Middle frontal gyrus (tissue), 1 donor: ENCODE data around the gene CLEC11A.
"Not testable (repeated sequence)": the region's sequence is repeated elsewhere in the genome, so short reads cannot be mapped to it uniquely, and the experiment has no call there.

Experiments
- DNase-seq: peaks from one replicate; pipeline ENCODE4 v3.0.0-alpha.2; 2015; ENCODE audit warnings: low spot score; ENCODE audit errors: extremely low spot score

The CLEC11A gene

DNA sequence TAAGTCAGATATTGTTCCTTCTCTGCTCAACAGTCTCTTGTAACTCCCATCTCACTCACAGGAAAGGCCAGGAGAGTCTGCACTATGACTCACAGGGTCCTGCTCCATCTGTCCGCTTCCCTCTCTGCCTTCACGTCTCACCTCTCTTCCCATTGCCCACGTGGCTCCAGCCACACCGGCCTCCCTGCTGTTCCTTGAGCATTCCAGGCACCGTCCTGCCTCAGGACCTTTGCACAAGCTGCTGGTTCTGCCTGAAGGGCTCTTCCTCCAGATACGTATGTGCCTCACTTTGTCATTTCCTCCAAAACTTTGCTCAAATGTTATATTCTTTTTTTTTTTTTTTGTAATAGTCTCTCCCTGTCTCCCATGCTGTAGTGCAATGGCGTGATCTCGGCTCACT, 33.1 kb downstream of the CLEC11A start:
- DNase-seq, result not testable (repeated sequence)

DNA sequence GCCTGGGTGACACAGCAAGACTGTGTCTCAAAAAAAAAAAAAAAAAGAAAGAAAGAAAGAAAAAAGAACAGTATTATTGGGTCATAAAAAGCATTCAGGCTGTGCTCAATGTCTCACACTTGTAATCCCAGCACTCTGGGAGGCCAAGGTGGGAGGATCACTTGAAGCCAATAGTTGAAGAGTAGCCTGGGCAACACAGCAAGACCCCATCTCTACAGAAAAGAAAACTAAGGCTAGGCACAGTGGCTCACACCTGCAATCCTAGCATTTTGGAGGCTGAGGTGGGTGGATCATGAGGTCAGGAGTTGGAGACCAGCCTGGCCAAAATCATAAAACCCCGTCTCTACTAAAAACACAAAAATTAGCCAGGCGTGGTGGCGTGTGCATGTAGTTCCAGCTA, 34.5 kb downstream of the CLEC11A start:
- not testable (repeated sequence) for DNase-seq

DNA sequence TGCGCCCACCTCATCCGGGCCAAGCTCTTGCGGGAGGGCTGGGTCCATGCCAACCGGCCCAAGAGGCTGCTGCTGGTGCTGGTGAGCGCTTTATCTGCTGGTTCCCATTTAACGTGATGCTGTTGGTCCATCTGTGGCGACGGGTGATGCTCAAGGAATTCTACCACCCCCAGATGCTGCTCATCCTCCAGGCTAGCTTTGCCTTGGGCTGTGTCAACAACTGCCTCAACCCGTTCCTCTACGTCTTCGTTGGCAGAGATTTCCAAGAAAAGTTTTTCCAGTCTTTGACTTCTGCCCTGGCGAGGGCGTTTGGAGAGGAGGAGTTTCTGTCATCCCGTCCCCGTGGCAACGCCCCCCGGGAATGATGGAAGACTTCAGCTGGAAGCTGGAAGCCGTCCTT, 35.9 kb downstream of the CLEC11A start:
- DNase-seq, result not testable (repeated sequence)

DNA sequence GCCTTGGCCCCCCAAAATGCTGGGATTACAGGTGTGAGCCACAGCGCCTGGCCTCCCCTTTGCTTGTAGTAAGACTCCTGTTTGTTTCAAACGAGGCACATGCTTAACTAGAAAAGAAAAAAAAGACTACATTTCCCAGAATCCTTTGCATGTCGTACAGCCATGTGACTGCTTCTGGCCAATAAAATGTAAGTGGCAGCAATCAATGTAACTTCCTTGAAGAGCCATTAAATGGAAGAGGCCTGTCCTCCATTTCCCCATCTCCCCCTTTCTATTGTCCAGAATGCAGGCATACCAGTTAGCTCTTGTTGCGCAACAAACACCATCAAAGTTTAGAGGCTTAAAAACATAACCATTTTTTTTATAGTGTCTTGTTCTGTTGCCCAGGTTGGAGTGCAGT, 36.7 kb downstream of the CLEC11A start:
- no peak for DNase-seq

DNA sequence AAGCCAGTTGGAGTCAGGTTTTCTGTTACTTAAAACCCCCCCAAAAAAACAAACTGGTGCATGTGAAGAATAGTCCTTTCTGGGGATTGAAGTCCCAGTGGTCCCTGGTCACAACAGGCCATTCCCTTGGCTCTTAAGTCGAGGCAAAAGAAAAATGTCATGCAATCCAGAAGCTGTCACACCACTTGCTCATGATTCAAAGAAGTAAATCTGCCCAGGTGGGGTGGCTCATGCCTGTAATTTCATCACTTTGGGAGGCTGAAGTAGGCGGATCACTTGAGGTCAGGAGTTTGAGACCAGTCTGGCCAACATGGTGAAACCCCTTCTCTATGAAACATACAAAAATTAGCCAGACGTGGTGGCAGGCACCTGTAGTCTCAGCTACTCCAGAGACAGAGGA, 38.3 kb downstream of the CLEC11A start:
- not testable (repeated sequence) for DNase-seq

DNA sequence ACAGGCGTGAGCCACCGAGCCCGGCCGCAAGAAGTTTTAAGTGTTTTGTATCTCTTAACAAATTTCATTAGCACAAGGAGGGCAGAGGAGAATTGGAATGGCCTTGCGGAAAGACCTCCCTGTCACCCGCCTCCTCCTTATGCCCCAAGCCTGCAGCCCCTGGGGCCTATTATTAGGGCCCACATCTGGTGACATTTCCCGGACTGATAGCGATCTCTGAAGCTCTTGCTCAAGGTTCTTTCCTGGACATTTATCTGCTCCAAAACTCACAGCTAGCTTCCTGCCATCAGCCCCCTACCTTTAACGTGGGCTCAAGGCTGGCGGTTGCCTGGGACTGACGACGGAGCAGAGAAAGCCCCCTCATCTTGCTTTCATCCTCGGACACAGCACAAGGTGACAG, 40.4 kb downstream of the CLEC11A start:
- not testable (repeated sequence) for DNase-seq

DNA sequence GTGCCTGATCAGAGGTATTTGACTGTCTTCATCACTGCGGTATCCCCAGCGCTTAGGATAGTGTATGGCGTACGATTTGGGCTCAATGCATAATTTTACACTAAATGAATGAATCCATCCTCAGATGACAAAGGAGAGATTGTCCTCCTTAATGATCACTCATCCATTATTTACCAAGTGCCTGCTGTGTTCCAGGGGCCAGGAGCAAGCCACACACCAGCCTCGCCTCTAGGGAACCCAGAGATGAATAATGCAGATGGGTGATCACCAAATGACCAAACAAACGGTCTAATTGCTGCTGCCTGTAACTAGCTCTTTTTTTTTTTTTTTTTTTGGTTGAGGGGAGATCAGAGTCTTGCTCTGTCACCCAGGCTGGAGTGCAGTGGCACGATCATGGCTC, 41.2 kb downstream of the CLEC11A start:
- no peak for DNase-seq

DNA sequence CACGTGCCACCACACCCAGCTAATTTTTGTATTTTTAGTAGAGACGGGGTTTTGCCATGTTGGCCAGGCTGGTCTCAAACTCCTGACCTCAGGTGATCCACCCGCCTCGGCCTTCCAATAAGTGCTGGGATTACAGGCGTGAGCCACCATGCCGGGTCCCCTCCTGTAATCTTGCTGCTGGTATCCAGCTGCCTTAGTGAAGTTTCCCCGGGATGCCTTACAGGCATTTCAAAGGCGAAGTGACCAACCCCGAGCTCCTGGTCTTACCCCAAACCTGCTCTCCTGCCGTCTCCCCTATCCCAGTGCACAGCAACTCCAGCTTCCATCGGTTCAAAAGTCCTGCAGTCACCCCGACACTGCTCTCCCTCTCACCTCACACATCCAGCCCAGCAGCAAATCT, 43.6 kb downstream of the CLEC11A start:
- DNase-seq, result not testable (repeated sequence)

DNA sequence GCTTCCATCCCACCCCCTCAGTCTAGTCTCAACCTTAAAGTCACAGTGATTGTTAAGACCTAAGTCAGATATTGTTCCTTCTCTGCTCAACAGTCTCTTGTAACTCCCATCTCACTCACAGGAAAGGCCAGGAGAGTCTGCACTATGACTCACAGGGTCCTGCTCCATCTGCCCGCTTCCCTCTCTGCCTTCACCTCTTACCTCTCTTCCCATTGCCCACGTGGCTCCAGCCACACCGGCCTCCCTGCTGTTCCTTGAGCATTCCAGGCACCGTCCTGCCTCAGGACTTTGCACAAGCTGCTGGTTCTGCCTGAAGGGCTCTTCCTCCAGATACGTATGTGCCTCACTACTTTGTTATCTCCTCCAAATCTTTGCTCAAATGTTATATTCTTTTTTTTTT, 44.1 kb downstream of the CLEC11A start:
- DNase-seq, result not testable (repeated sequence)

DNA sequence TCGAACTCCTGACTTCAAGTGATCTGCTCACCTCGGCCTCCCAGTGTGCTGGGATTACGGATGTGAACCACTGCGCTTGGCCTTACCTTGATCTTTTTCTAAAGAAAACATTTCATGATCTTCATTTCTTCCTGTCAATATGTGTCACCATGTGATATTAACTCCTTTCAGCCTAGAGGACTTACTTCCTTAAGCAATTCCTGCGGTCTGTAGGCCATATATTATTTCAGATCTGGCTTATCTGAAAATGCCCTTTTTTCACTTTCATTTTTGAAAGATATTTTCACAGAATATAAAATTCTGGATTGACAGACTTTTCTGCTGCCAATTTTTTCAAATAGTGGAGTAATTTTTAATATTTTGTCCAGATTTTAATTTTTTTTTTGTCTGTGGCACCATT, 45.1 kb downstream of the CLEC11A start:
- DNase-seq, result no peak

DNA sequence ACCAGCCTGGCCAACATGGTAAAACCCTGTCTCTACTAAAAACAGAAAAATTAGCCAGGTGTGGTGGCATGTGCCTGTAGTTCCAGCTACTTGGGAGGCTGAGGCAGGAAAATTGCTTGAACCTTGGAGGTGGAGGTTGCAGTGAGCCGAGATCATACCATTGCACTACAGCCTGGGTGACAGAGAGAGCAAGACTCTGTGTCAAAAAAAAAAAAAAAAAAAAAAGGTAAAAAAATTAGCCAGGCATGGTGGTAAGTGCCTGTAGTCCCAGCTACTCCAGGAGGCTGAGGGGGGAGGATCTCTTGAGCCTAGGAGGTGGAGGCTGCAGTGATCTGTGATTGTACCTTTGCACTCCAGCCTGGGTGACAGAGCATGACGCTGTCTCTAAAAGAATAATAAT, 47.0 kb downstream of the CLEC11A start, which contains the start of gene GPR32:
TSS of gene GPR32 (plus strand) at position 301 of the 400 bp plus-strand sequence. CDS start 137 bp downstream, outside the sequence.
- DNase-seq, result not testable (repeated sequence)

DNA sequence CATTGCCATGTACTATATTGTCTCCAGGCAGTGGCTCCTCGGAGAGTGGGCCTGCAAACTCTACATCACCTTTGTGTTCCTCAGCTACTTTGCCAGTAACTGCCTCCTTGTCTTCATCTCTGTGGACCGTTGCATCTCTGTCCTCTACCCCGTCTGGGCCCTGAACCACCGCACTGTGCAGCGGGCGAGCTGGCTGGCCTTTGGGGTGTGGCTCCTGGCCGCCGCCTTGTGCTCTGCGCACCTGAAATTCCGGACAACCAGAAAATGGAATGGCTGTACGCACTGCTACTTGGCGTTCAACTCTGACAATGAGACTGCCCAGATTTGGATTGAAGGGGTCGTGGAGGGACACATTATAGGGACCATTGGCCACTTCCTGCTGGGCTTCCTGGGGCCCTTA, 47.7 kb downstream of the CLEC11A start:
- DNase-seq, result no peak

DNA sequence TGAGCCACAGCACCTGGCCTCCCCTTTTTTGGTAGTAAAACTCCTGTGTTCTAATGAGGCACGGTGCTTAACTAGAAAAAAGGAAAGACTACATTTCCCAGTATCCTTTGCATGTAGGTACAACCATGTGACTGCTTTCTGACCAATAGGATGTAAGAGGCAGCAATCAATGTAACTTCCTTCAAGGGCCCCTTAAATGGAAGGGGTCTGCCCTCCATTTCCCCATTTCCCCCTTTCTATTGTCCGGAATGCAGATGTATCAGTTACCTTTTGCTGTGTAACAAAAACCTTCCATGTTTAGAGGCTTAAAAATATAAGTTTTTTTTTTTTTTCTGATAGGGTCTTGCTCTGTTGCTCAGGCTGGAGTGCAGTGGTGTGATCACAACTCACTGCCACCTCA, 49.3 kb downstream of the CLEC11A start:
- no peak for DNase-seq

DNA sequence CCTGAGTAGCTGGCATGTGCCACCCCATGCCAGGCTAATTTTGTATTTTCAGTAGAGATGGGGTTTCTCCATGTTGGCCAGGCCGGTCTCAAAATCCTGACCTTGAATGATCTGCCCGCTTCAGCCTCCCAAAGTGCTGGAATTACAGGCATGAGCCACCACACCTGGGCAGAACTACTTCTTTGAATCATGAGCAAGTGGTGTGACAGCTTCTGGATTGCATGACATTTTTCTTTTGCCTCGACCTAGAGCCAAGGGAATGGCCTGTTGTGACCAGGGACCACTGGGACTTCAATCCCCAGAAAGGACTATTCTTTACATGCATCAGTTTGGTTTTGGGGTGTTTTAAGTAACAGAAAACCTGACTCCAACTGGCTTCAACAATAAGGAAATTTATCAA, 49.7 kb downstream of the CLEC11A start:
- not testable (repeated sequence) for DNase-seq

DNA sequence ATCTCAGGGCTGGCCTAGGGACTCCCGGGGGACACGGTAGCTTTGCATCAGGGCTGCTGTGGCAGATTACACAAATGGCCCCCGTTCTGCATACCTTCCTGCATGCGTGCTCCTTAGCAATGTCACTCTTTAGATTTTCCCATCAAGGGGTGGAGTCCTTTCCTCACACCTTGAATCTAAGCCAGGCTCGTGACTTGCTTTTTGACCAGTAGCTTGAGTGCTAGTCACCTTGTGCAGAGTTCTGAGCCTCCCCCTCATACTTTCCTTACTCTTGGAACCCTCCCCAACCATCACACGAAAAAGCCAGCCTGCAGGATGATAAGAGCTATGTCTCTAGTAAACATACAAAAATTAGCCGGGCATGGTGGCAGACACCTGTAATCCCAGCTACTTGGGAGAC, 50.3 kb downstream of the CLEC11A start:
- DNase-seq, result not testable (repeated sequence)
